Peyer's patch (tissue), 4 donors: ENCODE results near the gene CCDC192. TPM values are rescaled to one million over a fixed set of nuclear protein-coding genes. Genes with fewer than 3 reads are reported as not detected.

Source experiments
- DNase-seq, 3 donors: peaks; one replicate each; pipeline ENCODE4 v3.0.0-alpha.2; 2017 to 2019
- H3K27ac ChIP-seq, 4 donors: fragments of 200-600 bp; sonication (generic); one replicate each; pipeline ENCODE4 v1.5.1; 2016 to 2019
- H3K27me3 ChIP-seq, 2 donors: fragments of 200-600 bp; sonication (generic); one replicate each; pipeline ENCODE4 v1.5.1; 2019
- H3K36me3 ChIP-seq, 3 donors: fragments of 200-600 bp; sonication (generic); one replicate each; pipeline ENCODE4 v1.5.1; 2016 to 2019
- H3K4me1 ChIP-seq, 4 donors: fragments of 200-600 bp; sonication (generic); one replicate each; pipeline ENCODE4 v1.5.1; 2016 to 2019
- H3K4me3 ChIP-seq, 4 donors: fragments of 200-600 bp; sonication (generic); 1 replicate in 3 of 4; 2 replicates in 1 of 4; pipeline ENCODE4 v1.5.1; 2016 to 2019; ENCODE audit warnings: mild to moderate bottlenecking in 1 of 4
- H3K9me3 ChIP-seq, 4 donors: fragments of 200-600 bp; sonication (generic); one replicate each; pipeline ENCODE4 v1.5.1; 2016 to 2019; ENCODE audit warnings: mild to moderate bottlenecking in 1 of 4
- POLR2A ChIP-seq, 2 donors: fragments of 450-650 bp; IDR thresholded peaks; one replicate each; pipeline ENCODE4 v1.5.1; 2017; ENCODE audit warnings: antibody characterized with exemption in 2 of 2, mild to moderate bottlenecking in 2 of 2, moderate library complexity in 2 of 2
- total RNA-seq, 4 donors: library from RNA; depleted of rRNA; stranded (reverse); fragments of >200 nt; gene quantifications; one replicate each; pipeline ENCODE4 v1.1.0, GENCODE V29; 2016
- TF ChIP-seq, protein P1 (sequence below), 6 experiments: fragments of 450-650 bp in 4 of 6; fragments of 200-600 bp in 2 of 6; sonication (generic) in 1 of 6; IDR thresholded peaks; one replicate each; pipeline ENCODE4 v1.5.1; 2017 to 2019; ENCODE audit warnings: antibody characterized with exemption in 6 of 6, mild to moderate bottlenecking in 3 of 6, moderate library complexity in 1 of 6

CCDC192 gene
- total RNA-seq, 4 donors from 2014 or later, result not detected

DNA sequence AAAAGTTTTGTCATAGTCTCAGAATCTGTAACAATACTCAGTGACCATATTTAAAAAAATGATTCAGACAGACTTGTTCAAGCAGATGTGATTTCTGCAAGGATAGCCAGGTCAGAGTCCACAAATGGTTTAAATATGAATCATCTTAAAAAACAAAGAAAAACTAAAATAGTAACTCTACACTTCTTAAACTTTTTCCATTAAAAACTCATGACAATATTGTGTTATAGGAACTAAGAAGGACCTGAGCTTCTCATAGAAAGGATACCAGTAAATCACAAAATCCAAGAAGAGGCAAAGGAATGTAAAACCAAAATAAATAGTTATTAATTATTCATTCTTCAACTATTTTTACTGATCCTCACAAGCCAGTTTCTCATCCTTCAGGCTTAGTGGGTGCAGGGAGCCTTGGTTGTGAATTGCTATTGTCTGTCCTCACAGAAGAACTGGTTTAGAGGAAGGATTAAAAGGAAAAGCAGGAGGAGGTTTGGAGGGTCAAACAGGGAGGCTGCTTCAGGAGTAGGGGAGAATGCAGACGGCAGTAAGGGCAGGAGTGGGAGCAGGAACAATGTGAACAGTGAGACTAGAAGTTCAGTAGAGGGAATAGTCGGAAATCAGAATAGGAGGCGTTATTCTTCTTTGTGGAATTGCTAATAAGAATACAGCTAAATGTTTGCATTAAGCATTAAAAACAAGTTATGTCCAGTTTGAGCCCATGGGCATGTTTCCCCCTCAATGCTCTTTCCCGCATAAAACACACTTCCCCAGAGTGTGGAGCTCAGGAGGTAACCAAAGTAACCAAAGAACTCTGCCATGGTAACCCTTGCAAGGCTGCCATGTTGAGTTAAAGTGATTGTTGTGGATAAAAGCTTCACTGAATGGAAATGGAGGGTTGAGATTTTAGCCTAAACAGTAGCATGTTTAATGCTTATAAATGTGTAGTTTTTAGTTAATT is 110.7 kb downstream of the CCDC192 start:
- H3K27me3 ChIP-seq, result no peaks in the 10 kb centered on the region
- no peak for DNase-seq
- no peaks in the 10 kb centered on the region for H3K36me3 ChIP-seq
- H3K27ac ChIP-seq, result peak overlapping the region in 1 of 4 donors; percentile 48
- H3K4me1 ChIP-seq, result no peaks in the 10 kb centered on the region
- no peaks in the 10 kb centered on the region for H3K9me3 ChIP-seq
- H3K4me3 ChIP-seq, result no peak overlapping the region
- TF ChIP-seq, protein P1, sequence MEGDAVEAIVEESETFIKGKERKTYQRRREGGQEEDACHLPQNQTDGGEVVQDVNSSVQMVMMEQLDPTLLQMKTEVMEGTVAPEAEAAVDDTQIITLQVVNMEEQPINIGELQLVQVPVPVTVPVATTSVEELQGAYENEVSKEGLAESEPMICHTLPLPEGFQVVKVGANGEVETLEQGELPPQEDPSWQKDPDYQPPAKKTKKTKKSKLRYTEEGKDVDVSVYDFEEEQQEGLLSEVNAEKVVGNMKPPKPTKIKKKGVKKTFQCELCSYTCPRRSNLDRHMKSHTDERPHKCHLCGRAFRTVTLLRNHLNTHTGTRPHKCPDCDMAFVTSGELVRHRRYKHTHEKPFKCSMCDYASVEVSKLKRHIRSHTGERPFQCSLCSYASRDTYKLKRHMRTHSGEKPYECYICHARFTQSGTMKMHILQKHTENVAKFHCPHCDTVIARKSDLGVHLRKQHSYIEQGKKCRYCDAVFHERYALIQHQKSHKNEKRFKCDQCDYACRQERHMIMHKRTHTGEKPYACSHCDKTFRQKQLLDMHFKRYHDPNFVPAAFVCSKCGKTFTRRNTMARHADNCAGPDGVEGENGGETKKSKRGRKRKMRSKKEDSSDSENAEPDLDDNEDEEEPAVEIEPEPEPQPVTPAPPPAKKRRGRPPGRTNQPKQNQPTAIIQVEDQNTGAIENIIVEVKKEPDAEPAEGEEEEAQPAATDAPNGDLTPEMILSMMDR (IDR thresholded peaks at IDR 0.05), result no peak
- no peak for TF ChIP-seq POLR2A (IDR thresholded peaks at IDR 0.05)

DNA sequence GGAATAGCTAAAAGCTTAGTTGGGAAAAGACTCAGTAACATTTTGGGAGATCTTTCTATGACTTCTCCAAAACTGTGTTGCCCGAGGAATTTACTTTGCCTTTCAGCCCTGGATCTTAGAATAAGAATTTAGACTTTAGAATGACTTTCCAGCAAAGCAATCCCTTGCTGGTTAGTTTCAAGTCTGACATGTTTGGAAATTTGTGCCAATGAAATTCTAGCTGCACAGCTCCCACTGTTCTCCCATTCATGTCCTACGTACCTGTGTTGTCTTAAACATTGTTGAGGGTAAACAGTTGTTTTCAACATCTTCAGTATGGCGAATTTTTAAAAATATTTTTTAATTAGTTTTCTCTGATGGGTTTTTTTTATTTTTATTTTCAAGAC is 111.4 kb downstream of the CCDC192 start:
- H3K27me3 ChIP-seq, result no peaks in the 10 kb centered on the region
- no peaks in the 10 kb centered on the region for H3K9me3 ChIP-seq
- no peak for DNase-seq
- TF ChIP-seq POLR2A (IDR thresholded peaks at IDR 0.05), result no peak
- TF ChIP-seq, protein P1 (IDR thresholded peaks at IDR 0.05), result no peak
- no peak overlapping the region for H3K4me3 ChIP-seq
- no peaks in the 10 kb centered on the region for H3K36me3 ChIP-seq
- no peaks in the 10 kb centered on the region for H3K4me1 ChIP-seq
- peak overlapping the region in 1 of 4 donors; percentile 48 for H3K27ac ChIP-seq

DNA sequence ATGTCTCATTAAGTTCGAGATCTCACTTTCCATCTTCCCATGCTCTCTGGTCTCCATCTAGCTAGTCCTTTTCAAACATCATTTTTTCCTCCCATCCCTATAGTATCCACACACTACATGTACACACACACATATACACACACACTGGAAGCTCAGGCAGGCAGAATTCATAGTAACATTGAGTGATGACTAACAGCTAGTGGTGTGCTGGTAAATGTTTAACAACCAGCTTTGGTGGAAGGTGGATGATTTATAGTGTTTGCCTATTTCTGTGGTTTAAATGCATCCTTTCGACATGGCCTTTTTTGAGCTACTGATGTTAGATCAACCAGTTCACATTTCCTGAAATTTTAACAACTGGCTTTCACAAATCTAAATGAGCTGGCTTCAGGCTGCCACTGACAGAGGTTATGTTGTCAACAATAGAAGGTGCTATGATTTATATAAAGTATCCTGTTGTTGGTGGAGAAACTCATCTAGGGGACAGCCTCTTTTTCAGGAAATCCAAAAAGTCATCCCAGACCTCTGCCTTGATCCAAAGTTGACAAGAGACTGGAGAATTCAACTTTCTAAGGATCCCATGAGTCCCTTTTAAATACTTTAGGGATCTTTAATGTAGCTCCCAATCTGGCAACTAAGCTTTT is 117.8 kb downstream of the CCDC192 start:
- H3K27ac ChIP-seq, result no peak overlapping the region
- no peaks in the 10 kb centered on the region for H3K4me1 ChIP-seq
- no peaks in the 10 kb centered on the region for H3K9me3 ChIP-seq
- no peak for DNase-seq
- H3K27me3 ChIP-seq, result no peaks in the 10 kb centered on the region
- no peaks in the 10 kb centered on the region for H3K36me3 ChIP-seq
- TF ChIP-seq, protein P1 (IDR thresholded peaks at IDR 0.05), result no peak
- no peak for TF ChIP-seq POLR2A (IDR thresholded peaks at IDR 0.05)
- H3K4me3 ChIP-seq, result no peak overlapping the region

DNA sequence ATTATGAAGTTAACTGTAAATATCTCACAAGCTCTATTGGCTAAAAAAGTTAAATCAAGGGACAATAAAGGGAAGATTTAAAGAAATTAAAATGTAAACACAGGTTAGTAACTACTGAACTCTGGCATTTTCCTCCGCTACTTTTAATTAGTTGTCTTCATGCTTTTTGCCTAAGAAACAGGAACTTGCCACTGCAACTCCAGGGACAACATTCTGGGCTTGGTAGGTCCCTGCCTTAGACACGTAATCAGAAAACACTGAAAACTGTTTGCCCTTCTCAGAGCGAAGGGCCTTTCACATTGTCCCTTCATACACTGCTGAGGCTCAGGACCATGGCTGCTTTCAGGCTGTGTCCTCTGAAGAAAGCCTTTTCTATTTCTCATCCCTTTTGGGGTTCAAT is 118.7 kb downstream of the CCDC192 start:
- Histone ChIP-seq H3K36me3 (no peaks in the 10 kb centered on the region), H3K4me3 (no peak overlapping the region), H3K27me3 (no peaks in the 10 kb centered on the region), H3K9me3 (no peaks in the 10 kb centered on the region), H3K4me1 (no peaks in the 10 kb centered on the region), H3K27ac (no peak overlapping the region)
- TF ChIP-seq POLR2A (IDR thresholded peaks at IDR 0.05), result no peak
- TF ChIP-seq, protein P1 (IDR thresholded peaks at IDR 0.05), result no peak
- no peak for DNase-seq

DNA sequence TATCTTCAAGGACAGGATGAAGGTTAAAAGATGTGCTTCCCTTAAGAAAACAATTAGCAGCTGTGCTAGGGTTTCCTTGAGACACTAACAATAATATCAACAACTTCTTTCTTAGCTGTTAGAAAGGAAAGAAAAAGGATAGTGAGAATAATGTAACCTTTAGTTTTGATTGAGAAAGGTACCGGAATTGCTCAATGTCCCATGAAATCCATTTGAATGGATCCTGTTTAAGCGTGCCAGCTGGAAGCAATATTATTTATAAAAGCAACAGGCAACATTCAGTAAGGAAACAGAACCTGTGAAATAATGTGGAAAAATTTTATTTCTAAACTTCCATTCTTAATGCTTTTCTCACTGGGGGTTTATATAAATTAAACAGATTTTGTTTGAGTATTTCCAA is 120.9 kb downstream of the CCDC192 start:
- no peaks in the 10 kb centered on the region for H3K9me3 ChIP-seq
- H3K36me3 ChIP-seq, result no peaks in the 10 kb centered on the region
- no peaks in the 10 kb centered on the region for H3K4me1 ChIP-seq
- no peak for DNase-seq
- no peak overlapping the region for H3K27ac ChIP-seq
- TF ChIP-seq POLR2A (IDR thresholded peaks at IDR 0.05), result no peak
- TF ChIP-seq, protein P1 (IDR thresholded peaks at IDR 0.05), result no peak
- H3K27me3 ChIP-seq, result no peaks in the 10 kb centered on the region
- H3K4me3 ChIP-seq, result no peak overlapping the region
